Adrenal gland (tissue), 12 donors: Measurements from ENCODE around the gene GLDC. TPM values are rescaled to one million over a fixed set of nuclear protein-coding genes. Genes with fewer than 3 reads are reported as not detected.
"Not testable (repeated sequence)": the region's sequence is repeated elsewhere in the genome, so short reads cannot be mapped to it uniquely, and the experiment has no call there.

Experiments used
- DNase-seq, 7 donors: peaks; one replicate each; pipeline ENCODE4 v3.0.0-alpha.2; 2019 to 2020
- H3K27ac ChIP-seq, 5 donors: fragments of 200-600 bp; sonication (generic) in 4 of 5; 1 replicate in 3 of 5; 2 replicates in 2 of 5; pipeline versions ENCODE4 v1.5.1 to v1.8.0; 2016 to 2020; ENCODE audit warnings: mild to moderate bottlenecking in 1 of 5
- H3K27me3 ChIP-seq: fragments of 200-600 bp; 2 replicates; pipeline ENCODE4 v1.8.0; 2021
- H3K36me3 ChIP-seq, 2 donors: fragments of 200-600 bp; replicated peaks in 1 of 2; 1 replicate in 1 of 2; 2 replicates in 1 of 2; pipeline versions ENCODE4 v1.5.1 to v1.8.0; 2018 to 2022
- H3K4me1 ChIP-seq, 2 donors: fragments of 200-600 bp; replicated peaks in 1 of 2; 1 replicate in 1 of 2; 2 replicates in 1 of 2; pipeline versions ENCODE4 v1.5.1 to v1.8.0; 2018 to 2021
- H3K4me3 ChIP-seq, 4 donors: fragments of 200-600 bp; sonication (generic) in 3 of 4; one replicate each; pipeline ENCODE4 v1.5.1; 2016 to 2018
- H3K9me3 ChIP-seq, 3 donors: fragments of 200-600 bp; sonication (generic) in 1 of 3; replicated peaks in 1 of 3; 1 replicate in 2 of 3; 2 replicates in 1 of 3; pipeline versions ENCODE4 v1.5.1 to v1.8.0; 2016 to 2021
- CTCF ChIP-seq, 6 experiments: fragments of 450-650 bp in 4 of 6; fragments of 200-600 bp in 2 of 6; sonication (generic) in 1 of 6; IDR thresholded peaks; 1 replicate in 5 of 6; 2 replicates in 1 of 6; pipeline versions ENCODE4 v1.5.1 to v1.8.0; 2016 to 2021; ENCODE audit warnings: antibody characterized with exemption in 6 of 6, mild to moderate bottlenecking in 2 of 6, moderate library complexity in 1 of 6
- POLR2A ChIP-seq, 2 donors: fragments of 450-650 bp; IDR thresholded peaks; one replicate each; pipeline ENCODE4 v1.6.1; 2017; ENCODE audit warnings: antibody characterized with exemption in 2 of 2, mild to moderate bottlenecking in 2 of 2, moderate library complexity in 1 of 2
- WGBS, 4 donors: extraction: QIAGEN DNeasy Blood & Tissue Kit in 2 of 4; methylation state at CpG; one replicate each; pipeline versions ENCODE4 v1.1.5 to v1.1.7; 2013 to 2017; 5-methylcytosine and 5-hydroxymethylcytosine counted together
- intact Hi-C, 2 donors: fragments of 100-400 bp; cut with DNase I; formaldehyde crosslinking; loops; one replicate each; pipeline versions ENCODE4 v1.14.1 to v1.15.0; 2022 to 2023
- polyA plus RNA-seq, 3 donors: library from polyadenylated mRNA; stranded (reverse); fragments of 200-250 nt in 2 of 3; fragments of 350-450 nt in 1 of 3; fragmentation: Illumina TruSeq in 1 of 3; extraction: RNeasy Lipid Tissue Mini Kit (QIAGEN cat#74804) in 1 of 3; gene quantifications; one replicate each; pipeline ENCODE4 v1.2.3, GENCODE V29; 2013 to 2014
- total RNA-seq, 9 donors: library from RNA; depleted of rRNA in 4 of 9; stranded (reverse); fragments of >200 nt in 4 of 9; fragments of 120-200 nt in 1 of 9; fragmentation: NEBNext Ultra II Directional in 1 of 9; extraction: Animal tissue kit (Norgen Biotek cat#: 25700) in 1 of 9; gene quantifications; one replicate each; pipeline versions ENCODE4 v1.1.0 to v1.2.4, GENCODE V29; 2013 to 2023
- donor health status: healthy with polysubstance abuse.
- donor health status: Bipolar disorder and iron deficiency.
- donor health status: DM: yes; HTN: yes; CAD: no.
- donor health status: DM: no; HTN: no; CAD: no.
- donor health status: DM: no; HTN: no; CAD: no.
- donor health status: DM: yes; HTN: yes; CAD: no.

GLDC gene
- total and polyA plus RNA-seq, 12 donors = 0.14 to 1.3 (median 0.36) TPM; not detected in 2

GRCh38 chr9:6630502-6631206 lies 14.9 kb downstream of the GLDC start:
- Histone ChIP-seq H3K27me3 (peaks cover 10% of the 10 kb centered on the region), H3K27ac (no peak overlapping the region), H3K36me3 (no peaks in the 10 kb centered on the region), H3K4me1 (no peaks in the 10 kb centered on the region), H3K4me3 (no peak overlapping the region), H3K9me3 (no peaks in the 10 kb centered on the region)
- TF ChIP-seq POLR2A (IDR thresholded peaks at IDR 0.05) = no peak
- TF ChIP-seq CTCF (IDR thresholded peaks at IDR 0.05) = no peak
- no peak for DNase-seq
- WGBS, 4 donors = 91 to 95% (median 93%) methylated on average over 11 of the region's 11 CpGs
- intact Hi-C loops = no loop called here

GRCh38 chr9:6628704-6629103 lies 16.8 kb downstream of the GLDC start:
- no peak for DNase-seq
- no peak overlapping the region for H3K4me3 ChIP-seq
- no peak overlapping the region for H3K27ac ChIP-seq
- H3K36me3 ChIP-seq = no peaks in the 10 kb centered on the region
- no peaks in the 10 kb centered on the region for H3K9me3 ChIP-seq
- H3K4me1 ChIP-seq = no peaks in the 10 kb centered on the region
- no peak for TF ChIP-seq POLR2A (IDR thresholded peaks at IDR 0.05)
- no peak for TF ChIP-seq CTCF (IDR thresholded peaks at IDR 0.05)
- intact Hi-C loops = no loop called here
- WGBS, 4 donors = 60 to 82% (median 75%) methylated on average over 2 of the region's 2 CpGs
- H3K27me3 ChIP-seq = peaks cover 11% of the 10 kb centered on the region

GRCh38 chr9:6625363-6625762 lies 20.2 kb downstream of the GLDC start:
- Histone ChIP-seq H3K27me3 (peaks cover 11% of the 10 kb centered on the region), H3K4me3 (no peak overlapping the region), H3K36me3 (no peaks in the 10 kb centered on the region), H3K4me1 (no peaks in the 10 kb centered on the region), H3K27ac (no peak overlapping the region), H3K9me3 (no peaks in the 10 kb centered on the region)
- DNase-seq = no peak
- intact Hi-C loops = no loop called here
- 46 to 98% (median 67%) methylated on average over 2 of the region's 2 CpGs for WGBS, 4 donors
- no peak for TF ChIP-seq POLR2A (IDR thresholded peaks at IDR 0.05)
- TF ChIP-seq CTCF (IDR thresholded peaks at IDR 0.05) = no peak

- H3K4me3 ChIP-seq, intact Hi-C loops, H3K4me1 ChIP-seq, H3K36me3 ChIP-seq, H3K9me3 ChIP-seq, H3K27ac ChIP-seq, DNase-seq: not testable (repeated sequence)
- WGBS, 4 donors = 80 to 97% (median 93%) methylated on average over 7 to 29 of the region's 29 CpGs; no CpG with 5 or more reads in 1 of the 4 donors
- H3K27me3 ChIP-seq = peaks cover 11% of the 10 kb centered on the region
Measured at GRCh38 chr9:6622784-6623183, 22.7 kb downstream of the GLDC start.

GRCh38 chr9:6620796-6621195 lies 24.7 kb downstream of the GLDC start:
- Histone ChIP-seq H3K27ac (no peak overlapping the region), H3K9me3 (no peaks in the 10 kb centered on the region), H3K27me3 (peaks cover 8% of the 10 kb centered on the region), H3K4me1 (no peaks in the 10 kb centered on the region), H3K4me3 (no peak overlapping the region), H3K36me3 (no peaks in the 10 kb centered on the region)
- intact Hi-C loops = no loop called here
- DNase-seq = no peak
- TF ChIP-seq POLR2A (IDR thresholded peaks at IDR 0.05) (no peak), CTCF (IDR thresholded peaks at IDR 0.05) (no peak)
- 78 to 88% (median 84%) methylated on average over 5 of the region's 5 CpGs for WGBS, 4 donors
